Measurements from ENCODE around the gene GALNT7. TPM values are rescaled to one million over a fixed set of nuclear protein-coding genes. Genes with fewer than 3 reads are reported as not detected.
"Not testable (repeated sequence)": the region's sequence is repeated elsewhere in the genome, so short reads cannot be mapped to it uniquely, and the experiment has no call there.

The GALNT7 gene, protein sequence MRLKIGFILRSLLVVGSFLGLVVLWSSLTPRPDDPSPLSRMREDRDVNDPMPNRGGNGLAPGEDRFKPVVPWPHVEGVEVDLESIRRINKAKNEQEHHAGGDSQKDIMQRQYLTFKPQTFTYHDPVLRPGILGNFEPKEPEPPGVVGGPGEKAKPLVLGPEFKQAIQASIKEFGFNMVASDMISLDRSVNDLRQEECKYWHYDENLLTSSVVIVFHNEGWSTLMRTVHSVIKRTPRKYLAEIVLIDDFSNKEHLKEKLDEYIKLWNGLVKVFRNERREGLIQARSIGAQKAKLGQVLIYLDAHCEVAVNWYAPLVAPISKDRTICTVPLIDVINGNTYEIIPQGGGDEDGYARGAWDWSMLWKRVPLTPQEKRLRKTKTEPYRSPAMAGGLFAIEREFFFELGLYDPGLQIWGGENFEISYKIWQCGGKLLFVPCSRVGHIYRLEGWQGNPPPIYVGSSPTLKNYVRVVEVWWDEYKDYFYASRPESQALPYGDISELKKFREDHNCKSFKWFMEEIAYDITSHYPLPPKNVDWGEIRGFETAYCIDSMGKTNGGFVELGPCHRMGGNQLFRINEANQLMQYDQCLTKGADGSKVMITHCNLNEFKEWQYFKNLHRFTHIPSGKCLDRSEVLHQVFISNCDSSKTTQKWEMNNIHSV
- total RNA-seq = 8.2 TPM

DNA sequence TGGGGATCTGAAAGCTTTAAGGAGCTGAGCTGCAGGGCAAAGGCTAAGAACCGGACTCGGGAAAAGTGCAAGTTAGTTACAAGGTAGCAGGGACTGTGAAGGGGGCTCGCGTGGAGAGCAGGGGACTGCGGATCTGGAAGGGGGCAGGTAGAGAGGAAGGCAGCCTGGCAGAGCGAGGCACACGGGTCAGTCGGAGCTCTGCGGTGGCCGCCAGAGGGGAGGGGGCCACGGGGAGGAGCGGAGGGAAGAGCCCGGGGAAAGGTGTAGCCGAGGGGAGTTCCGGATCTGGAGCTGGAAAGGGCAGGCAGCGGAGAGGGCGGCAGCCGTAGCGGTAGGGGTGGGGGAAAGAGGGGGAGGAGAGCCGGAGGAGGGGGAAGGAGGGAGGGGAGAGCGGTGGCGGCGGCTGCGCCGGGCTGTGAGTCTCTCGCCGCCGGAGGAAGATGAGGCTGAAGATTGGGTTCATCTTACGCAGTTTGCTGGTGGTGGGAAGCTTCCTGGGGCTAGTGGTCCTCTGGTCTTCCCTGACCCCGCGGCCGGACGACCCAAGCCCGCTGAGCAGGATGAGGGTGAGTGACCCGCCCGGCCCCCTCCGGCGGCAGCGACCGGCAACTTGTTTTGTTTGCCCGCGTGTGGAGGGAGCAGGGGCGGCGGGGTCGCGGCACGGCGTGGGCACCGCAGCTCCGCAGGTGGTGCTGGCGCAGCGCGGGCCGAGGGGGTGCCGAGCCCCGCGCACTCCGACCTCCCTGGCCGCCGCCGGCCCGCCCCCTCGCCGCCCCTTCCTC is at the start of gene GALNT7:
Gene GALNT7 (plus strand): TSS at position 416 of the 782 bp plus-strand sequence. CDS start 25 bp downstream, at position 441.
- Histone ChIP-seq H3K36me3 (no peaks in the 10 kb centered on the region), H3K27me3 (no peaks in the 10 kb centered on the region), H3K9me3 (no peaks in the 10 kb centered on the region), H3K4me3 (peak within 1 kb of the TSS; percentile 70 to 98), H3K27ac (peak within 1 kb of the TSS; percentile 86 to 94), H3K4me1 (peaks cover 0 to 17% of the 10 kb centered on the region in 2 donors)
- DNase-seq (ENCODE audit: low spot score in 2 of 2) = peak in 1 of 2 donors; percentile 80
- TF ChIP-seq, protein P1, sequence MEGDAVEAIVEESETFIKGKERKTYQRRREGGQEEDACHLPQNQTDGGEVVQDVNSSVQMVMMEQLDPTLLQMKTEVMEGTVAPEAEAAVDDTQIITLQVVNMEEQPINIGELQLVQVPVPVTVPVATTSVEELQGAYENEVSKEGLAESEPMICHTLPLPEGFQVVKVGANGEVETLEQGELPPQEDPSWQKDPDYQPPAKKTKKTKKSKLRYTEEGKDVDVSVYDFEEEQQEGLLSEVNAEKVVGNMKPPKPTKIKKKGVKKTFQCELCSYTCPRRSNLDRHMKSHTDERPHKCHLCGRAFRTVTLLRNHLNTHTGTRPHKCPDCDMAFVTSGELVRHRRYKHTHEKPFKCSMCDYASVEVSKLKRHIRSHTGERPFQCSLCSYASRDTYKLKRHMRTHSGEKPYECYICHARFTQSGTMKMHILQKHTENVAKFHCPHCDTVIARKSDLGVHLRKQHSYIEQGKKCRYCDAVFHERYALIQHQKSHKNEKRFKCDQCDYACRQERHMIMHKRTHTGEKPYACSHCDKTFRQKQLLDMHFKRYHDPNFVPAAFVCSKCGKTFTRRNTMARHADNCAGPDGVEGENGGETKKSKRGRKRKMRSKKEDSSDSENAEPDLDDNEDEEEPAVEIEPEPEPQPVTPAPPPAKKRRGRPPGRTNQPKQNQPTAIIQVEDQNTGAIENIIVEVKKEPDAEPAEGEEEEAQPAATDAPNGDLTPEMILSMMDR (IDR thresholded peaks at IDR 0.05) = no peak
- intact Hi-C loops (cut with DNase I) = loop anchor here (2.0 to 10.0 kb wide), 3 partner anchors 84 to 1116 kb away; partner anchors contain the start of genes CEP44 and FBXO8

DNA sequence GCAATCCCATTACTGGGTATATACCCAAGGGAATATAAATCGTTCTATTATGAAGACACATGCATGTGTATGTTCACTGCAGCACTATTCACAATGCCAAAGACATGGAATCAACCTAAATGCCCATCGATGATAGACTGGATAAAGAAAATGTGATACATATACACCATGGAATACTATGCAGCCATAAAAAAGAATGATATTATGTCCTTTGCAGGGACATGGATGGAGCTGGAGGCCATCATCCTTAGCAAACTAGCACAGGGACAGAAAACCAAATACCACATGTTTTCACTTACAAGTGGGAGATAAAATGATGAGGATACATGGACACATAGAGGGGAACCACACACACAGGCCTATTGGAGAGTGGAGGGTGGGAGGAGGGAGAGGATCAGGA is 49.8 kb upstream of the GALNT7 start:
- H3K27ac ChIP-seq; H3K4me3 ChIP-seq; H3K4me1 ChIP-seq; H3K9me3 ChIP-seq; intact Hi-C loops (cut with DNase I); H3K27me3 ChIP-seq; DNase-seq (ENCODE audit: low spot score in 2 of 2); H3K36me3 ChIP-seq: not testable (repeated sequence)

DNA sequence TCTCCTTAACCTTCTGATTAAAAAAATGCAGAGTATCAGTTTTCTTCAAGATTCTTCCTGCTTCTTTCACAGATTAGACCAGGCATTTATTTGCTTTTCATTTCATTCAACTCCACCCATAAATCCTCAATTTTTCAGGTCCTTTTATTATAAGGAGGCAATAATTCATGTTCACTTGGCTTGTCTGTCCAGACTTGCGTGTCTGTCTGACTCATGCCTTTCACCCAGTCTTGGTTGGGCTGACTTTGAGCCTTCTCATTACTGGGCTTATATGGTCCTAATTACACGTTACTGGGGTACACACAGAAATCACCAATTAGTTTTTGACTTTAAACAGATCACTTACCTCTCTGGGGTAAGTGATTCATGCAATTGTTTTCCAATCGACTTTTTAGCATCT is 48.8 kb upstream of the GALNT7 start:
- intact Hi-C loops (cut with DNase I) = no loop called here
- no peak for DNase-seq (ENCODE audit: low spot score in 2 of 2)
- TF ChIP-seq, protein P1 (IDR thresholded peaks at IDR 0.05) = no peak
- H3K27ac ChIP-seq = no peak overlapping the region
- H3K4me3 ChIP-seq = no peak overlapping the region
- H3K9me3 ChIP-seq = no peaks in the 10 kb centered on the region
- H3K36me3 ChIP-seq = no peaks in the 10 kb centered on the region
- H3K27me3 ChIP-seq = no peaks in the 10 kb centered on the region
- no peaks in the 10 kb centered on the region for H3K4me1 ChIP-seq

DNA sequence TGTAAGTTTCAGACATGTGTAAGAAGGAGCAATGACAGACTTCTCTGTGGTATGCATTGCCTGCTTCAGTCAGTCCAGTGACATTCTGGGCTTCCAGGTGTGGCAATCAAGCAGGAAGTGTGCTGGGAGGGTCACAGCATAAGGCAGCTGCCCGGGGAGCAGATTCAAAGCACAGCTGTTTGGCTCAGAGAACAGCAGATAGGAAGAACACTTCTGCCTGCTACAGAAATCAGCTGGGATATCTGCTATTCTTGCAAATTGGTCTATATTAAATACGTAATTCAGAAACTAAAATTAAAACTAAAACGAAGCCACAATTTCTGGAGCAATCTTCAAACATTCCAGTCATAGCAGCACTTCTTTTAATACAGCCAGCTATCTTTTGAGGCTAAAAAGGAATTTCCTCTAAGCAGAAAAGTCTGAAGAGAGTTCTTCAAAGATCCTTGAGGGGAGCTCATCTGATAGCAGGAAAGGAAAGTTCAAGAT is 47.5 kb upstream of the GALNT7 start:
- Histone ChIP-seq H3K36me3 (no peaks in the 10 kb centered on the region), H3K4me3 (no peak overlapping the region), H3K9me3 (no peaks in the 10 kb centered on the region), H3K4me1 (no peaks in the 10 kb centered on the region), H3K27me3 (no peaks in the 10 kb centered on the region), H3K27ac (no peak overlapping the region)
- DNase-seq (ENCODE audit: low spot score in 2 of 2) = no peak
- TF ChIP-seq, protein P1 (IDR thresholded peaks at IDR 0.05) = no peak
- intact Hi-C loops (cut with DNase I) = no loop called here

DNA sequence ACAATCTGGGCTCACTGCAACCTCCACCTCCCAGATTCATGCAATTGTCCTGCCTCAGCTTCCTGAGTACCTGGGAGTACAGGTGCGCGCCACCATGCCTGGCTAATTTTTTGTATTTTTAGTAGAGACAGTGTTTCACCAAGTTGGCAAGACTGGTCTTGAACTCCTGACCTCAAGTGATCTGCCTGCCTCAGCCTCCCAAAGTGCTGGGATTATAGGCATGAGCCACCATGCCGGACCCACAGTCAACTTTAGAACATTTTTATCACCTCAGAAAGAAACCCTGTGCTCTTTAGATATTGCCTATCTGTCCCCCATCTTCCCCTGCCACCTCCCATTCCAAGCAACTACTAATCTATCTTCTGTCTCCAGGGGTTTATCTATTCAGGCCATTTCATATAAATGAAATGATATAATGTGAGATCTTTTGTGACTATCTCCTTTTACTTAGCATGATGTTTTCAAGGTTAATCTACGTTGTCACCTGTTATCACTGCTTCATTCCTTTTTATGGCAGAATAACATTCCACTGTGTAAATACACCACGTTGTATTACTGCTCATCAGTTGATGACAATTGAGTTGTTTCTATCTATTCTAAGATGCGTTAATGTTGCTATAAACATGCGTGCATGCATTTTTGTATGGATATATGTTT is 44.3 kb upstream of the GALNT7 start:
- Histone ChIP-seq H3K27ac (no peak overlapping the region), H3K4me3 (no peak overlapping the region), H3K9me3 (no peaks in the 10 kb centered on the region), H3K4me1 (no peaks in the 10 kb centered on the region), H3K36me3 (no peaks in the 10 kb centered on the region), H3K27me3 (no peaks in the 10 kb centered on the region)
- intact Hi-C loops (cut with DNase I) = no loop called here
- DNase-seq (ENCODE audit: low spot score in 2 of 2) = no peak
- TF ChIP-seq, protein P1 (IDR thresholded peaks at IDR 0.05) = no peak
